SU-DHL-6 (cell line): ENCODE measurements around the gene KCNAB2.

Experiments used
- EZH2phosphoT487 ChIP-seq: fragments of 200-600 bp; sonication (generic), shearing (Covaris generic); conservative IDR thresholded peaks from 2 replicates; pipeline ENCODE4 v1.6.1; 2018; ENCODE audit warnings: mild to moderate bottlenecking, antibody characterized with exemption, low read length, moderate library complexity, mixed read lengths
- TF ChIP-seq, protein P1 (sequence below): fragments of 200-600 bp; sonication (generic); IDR thresholded peaks from one replicate; pipeline ENCODE4 v1.5.1; 2017; ENCODE audit warnings: antibody characterized with exemption, mild to moderate bottlenecking, low read length, moderate library complexity; ENCODE audit not compliant: insufficient read depth, poor library complexity, severe bottlenecking

DNA sequence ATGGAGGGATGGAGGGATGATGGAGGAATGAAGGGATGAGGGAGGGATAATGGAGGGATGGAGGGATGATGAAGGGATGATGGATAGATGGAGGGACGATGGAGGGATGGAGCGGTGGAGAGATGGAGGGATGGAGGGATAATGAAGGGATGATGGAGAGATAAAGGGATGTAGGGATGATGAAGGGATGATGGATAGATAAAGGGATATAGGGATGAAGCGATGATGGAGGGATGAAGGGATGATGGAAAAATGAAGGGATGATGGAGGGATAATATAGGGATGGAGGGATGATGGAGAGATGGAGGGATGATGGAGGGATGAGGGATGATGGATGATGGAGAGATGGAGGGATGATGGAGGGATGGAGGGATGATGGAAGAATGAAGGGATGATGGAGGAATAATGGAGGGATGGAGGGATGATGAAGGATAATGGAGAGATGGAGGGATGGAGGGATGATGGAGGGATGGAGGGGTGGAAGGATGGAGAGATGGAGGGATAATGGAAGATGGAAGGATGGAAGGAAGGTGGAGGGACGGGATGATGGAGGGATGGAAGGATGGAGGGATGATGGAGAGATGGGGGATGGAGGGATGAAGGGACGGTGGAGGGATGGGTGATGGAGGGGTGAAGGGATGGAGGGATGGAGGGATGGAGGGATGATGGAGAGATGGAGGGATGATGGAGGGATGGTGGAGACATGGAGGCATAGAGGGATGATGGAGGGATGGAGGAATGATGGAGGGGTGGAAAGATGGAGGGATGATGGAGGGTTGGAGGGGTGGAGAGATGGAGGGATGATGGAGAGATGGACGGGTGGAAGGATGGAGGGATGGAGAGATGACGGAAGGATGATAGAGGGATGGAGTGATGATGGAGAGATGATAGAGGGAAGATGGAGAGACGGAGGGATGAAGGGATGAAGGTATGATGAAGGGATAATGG, 62.0 kb downstream of the KCNAB2 start:
- TF ChIP-seq, protein P1, sequence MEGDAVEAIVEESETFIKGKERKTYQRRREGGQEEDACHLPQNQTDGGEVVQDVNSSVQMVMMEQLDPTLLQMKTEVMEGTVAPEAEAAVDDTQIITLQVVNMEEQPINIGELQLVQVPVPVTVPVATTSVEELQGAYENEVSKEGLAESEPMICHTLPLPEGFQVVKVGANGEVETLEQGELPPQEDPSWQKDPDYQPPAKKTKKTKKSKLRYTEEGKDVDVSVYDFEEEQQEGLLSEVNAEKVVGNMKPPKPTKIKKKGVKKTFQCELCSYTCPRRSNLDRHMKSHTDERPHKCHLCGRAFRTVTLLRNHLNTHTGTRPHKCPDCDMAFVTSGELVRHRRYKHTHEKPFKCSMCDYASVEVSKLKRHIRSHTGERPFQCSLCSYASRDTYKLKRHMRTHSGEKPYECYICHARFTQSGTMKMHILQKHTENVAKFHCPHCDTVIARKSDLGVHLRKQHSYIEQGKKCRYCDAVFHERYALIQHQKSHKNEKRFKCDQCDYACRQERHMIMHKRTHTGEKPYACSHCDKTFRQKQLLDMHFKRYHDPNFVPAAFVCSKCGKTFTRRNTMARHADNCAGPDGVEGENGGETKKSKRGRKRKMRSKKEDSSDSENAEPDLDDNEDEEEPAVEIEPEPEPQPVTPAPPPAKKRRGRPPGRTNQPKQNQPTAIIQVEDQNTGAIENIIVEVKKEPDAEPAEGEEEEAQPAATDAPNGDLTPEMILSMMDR: no peak
- TF ChIP-seq EZH2phosphoT487: no peak
